ENCODE data around the gene HEMGN.

DNA sequence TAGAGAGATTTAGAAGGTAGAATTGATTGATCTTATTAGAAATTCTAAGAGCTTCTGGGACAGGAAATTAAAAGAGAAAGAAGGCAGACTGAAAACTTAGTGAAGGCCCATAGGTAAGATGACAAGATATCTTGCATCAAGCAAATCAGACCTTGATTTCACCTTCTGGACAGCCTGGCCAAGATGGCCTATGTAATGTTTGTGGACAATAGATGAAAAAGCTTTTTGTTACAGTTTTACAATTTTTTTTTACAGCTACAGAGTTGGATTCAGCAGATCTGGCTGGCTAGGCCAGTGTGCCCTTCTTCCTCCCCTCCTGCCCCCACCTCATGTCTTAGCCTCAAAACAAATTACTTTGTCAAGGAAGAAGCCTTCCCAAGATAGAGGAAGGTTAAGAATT lies 21.6 kb upstream of the HEMGN start:
- no peak for TF ChIP-seq CTCF (conservative IDR thresholded peaks at IDR 0.05 in 1 of 2, IDR thresholded peaks at IDR 0.05 in 1 of 2; ENCODE audit: low read depth in 1 of 2, low read length in 2 of 2)
- no peak for TF ChIP-seq EZH2 (IDR thresholded peaks at IDR 0.05; ENCODE audit: low read length, missing control alignments)
